Activated CD4-positive, CD25-positive, alpha-beta regulatory T cell treated with anti-CD3 and anti-CD28 coated beads, Interleukin-2, amount 50 U/mL, for 16 hours (primary cell): ENCODE results near the gene OR10H4.
"Not testable (repeated sequence)": the region's sequence is repeated elsewhere in the genome, so short reads cannot be mapped to it uniquely, and the experiment has no call there.

ENCODE experiments used
- DNase-seq: peaks from one replicate; pipeline ENCODE4 v3.0.0-alpha.2; 2020; ENCODE audit warnings: low read depth, low spot score

OR10H4 gene

GRCh38 chr19:15944401-15944800 lies 4.4 kb upstream of the OR10H4 start:
- no peak for DNase-seq

GRCh38 chr19:15945301-15945700 lies 3.5 kb upstream of the OR10H4 start:
- no peak for DNase-seq

- no peak for DNase-seq
These were observed 6.0 kb downstream of the OR10H4 start for GRCh38 chr19:15954820-15955219.

- no peak for DNase-seq
These were observed 13.5 kb downstream of the OR10H4 start for GRCh38 chr19:15962319-15962718.

- no peak for DNase-seq
These were observed 15.4 kb downstream of the OR10H4 start for GRCh38 chr19:15964231-15964630.

- DNase-seq = no peak
These were observed 22.5 kb downstream of the OR10H4 start for GRCh38 chr19:15971224-15971780.

GRCh38 chr19:15972043-15972442 lies 23.2 kb downstream of the OR10H4 start:
- DNase-seq = not testable (repeated sequence)

- DNase-seq = no peak
These were observed 26.0 kb downstream of the OR10H4 start for GRCh38 chr19:15974856-15975255.

GRCh38 chr19:15976836-15977689 lies 28.3 kb downstream of the OR10H4 start:
- DNase-seq = no peak

GRCh38 chr19:15977690-15978089 lies 28.9 kb downstream of the OR10H4 start:
- DNase-seq = no peak

GRCh38 chr19:15979293-15979692 lies 30.5 kb downstream of the OR10H4 start:
- DNase-seq = no peak

GRCh38 chr19:15985831-15986230 lies 37.0 kb downstream of the OR10H4 start:
- not testable (repeated sequence) for DNase-seq

GRCh38 chr19:15986701-15987100 lies 37.9 kb downstream of the OR10H4 start:
- DNase-seq = no peak

GRCh38 chr19:15989889-15990288 lies 41.1 kb downstream of the OR10H4 start:
- no peak for DNase-seq

GRCh38 chr19:15991602-15992001 lies 42.8 kb downstream of the OR10H4 start:
- no peak for DNase-seq

- no peak for DNase-seq
These were observed 43.2 kb downstream of the OR10H4 start for GRCh38 chr19:15992014-15992413.

GRCh38 chr19:15995536-15995935 lies 46.7 kb downstream of the OR10H4 start:
- no peak for DNase-seq

- no peak for DNase-seq
These were observed 49.4 kb downstream of the OR10H4 start for GRCh38 chr19:15998166-15998565.
